Measurements from ENCODE around the gene PCED1A. TPM values are rescaled to one million over a fixed set of nuclear protein-coding genes. Genes with fewer than 3 reads are reported as not detected.

Gene PCED1A
- total and polyA plus RNA-seq, 2 of the 8 experiments (the other 6 are each of a cell fraction or from before 2014, with no cell fraction given) = 13.4 to 18.9 TPM

- Histone ChIP-seq H2BK120ac (replicated peaks; ENCODE audit: low read depth, low read length) (no peak overlapping the region), H3K9me3 (ENCODE audit: insufficient read depth in 2 of 2, low read depth in 1 of 2, low read length in 1 of 2) (peaks cover 0 to 2% of the 10 kb centered on the region in 2 experiments; a peak in 1 of 4 replicates), H3K56ac (replicated peaks; ENCODE audit: insufficient read length, low read depth, low read length) (no peak overlapping the region), H3K23ac (ENCODE audit: insufficient read length) (no peak overlapping the region), H2AFZ (ENCODE audit: low read length) (no peak overlapping the region), H2BK15ac (ENCODE audit: low read length) (no peak overlapping the region), H4K5ac (ENCODE audit: insufficient read length, low read depth, low read length) (no peak overlapping the region), H3K9ac (replicated peaks in 1 of 4; ENCODE audit: extremely low read depth in 1 of 4, low read depth in 3 of 4, low read length in 3 of 4) (no peak overlapping the region), H3K4ac (replicated peaks; ENCODE audit: insufficient read length, low read depth, low read length) (no peak overlapping the region), H2BK5ac (ENCODE audit: low read depth, low read length) (no peak overlapping the region), H2BK12ac (ENCODE audit: low read depth, low read length) (no peak overlapping the region), H3K27me3 (replicated peaks in 1 of 4; ENCODE audit: control insufficient read depth in 3 of 4, extremely low read depth in 1 of 4, insufficient read depth in 3 of 4, low read length in 3 of 4) (peaks cover 20 to 39% (median 30%) of the 10 kb centered on the region in 4 experiments), H3K27ac (ENCODE audit: low read depth, low read length) (no peak overlapping the region), H2AK5ac (ENCODE audit: low read depth, low read length) (no peak overlapping the region), H3K79me2 (ENCODE audit: control insufficient read depth in 1 of 2, insufficient read depth in 2 of 2, low read length in 2 of 2) (no peaks in the 10 kb centered on the region), H3K18ac (ENCODE audit: extremely low read depth, low read length) (no peak overlapping the region), H3K14ac (ENCODE audit: insufficient read length) (no peak overlapping the region), H2BK20ac (ENCODE audit: low read length) (no peak overlapping the region), H3K4me2 (ENCODE audit: insufficient read depth in 1 of 2, low read depth in 2 of 2, low read length in 2 of 2) (no peak overlapping the region), H3K4me3 (ENCODE audit: extremely low read depth in 1 of 4, insufficient read depth in 2 of 4, low read depth in 3 of 4, low read length in 4 of 4) (no peak overlapping the region), H4K91ac (replicated peaks; ENCODE audit: insufficient read length, low read length) (no peak overlapping the region), H4K20me1 (replicated peaks in 1 of 2; ENCODE audit: control insufficient read depth in 1 of 2, insufficient read depth in 2 of 2, low read length in 2 of 2) (no peaks in the 10 kb centered on the region), H3K4me1 (replicated peaks in 1 of 4; ENCODE audit: control insufficient read depth in 3 of 4, insufficient read depth in 4 of 4, low read length in 3 of 4) (peaks cover 0 to 14% (median 9%) of the 10 kb centered on the region in 4 experiments; a peak in 6 of 7 replicates), H4K8ac (ENCODE audit: extremely low read depth, insufficient read depth, low read length) (no peak overlapping the region), H3K36me3 (ENCODE audit: control insufficient read depth in 2 of 4, insufficient read depth in 4 of 4, low read length in 3 of 4) (0 out of 8 replicates have a peak, but pooled peaks cover 0 to 2% (median 0%) of the 10 kb centered on the region in 4 experiments), H3K23me2 (ENCODE audit: low read depth, low read length) (peaks cover 3% of the 10 kb centered on the region; the same call in 1 of the 2 replicates), H3K79me1 (ENCODE audit: low read depth, low read length) (no peaks in the 10 kb centered on the region)
- 86% methylated on average over 2 of the region's 2 CpGs; no CpG with 5 or more reads in 1 of the 2 experiments for WGBS, 2 experiments (ENCODE audit: extremely low coverage in 1 of 2, insufficient coverage in 1 of 2, insufficient read length in 1 of 2, insufficient replicate concordance in 2 of 2, low coverage in 1 of 2, low lambda C conversion rate in 2 of 2, missing lambda C conversion rate in 1 of 2)
- no peak for FAIRE-seq
- DNase-seq (ENCODE audit: low read depth in 1 of 2, low spot score in 2 of 2) = no peak
- POLR2A ChIA-PET (ENCODE audit: partially characterized antibody) = interaction anchor here (1.1 kb wide), 1 partner anchor 351 kb away, joined by 3 read pairs; no protein-coding TSS in a partner anchor
- CTCF ChIA-PET (ENCODE audit: partially characterized antibody) = interaction anchor here (0.9 to 2.4 kb wide), 6 partner anchors 8 to 117 kb away, joined by 3 to 9 read pairs (median 4); no protein-coding TSS in a partner anchor
- TF ChIP-seq RNF2 (IDR thresholded peaks at IDR 0.05; ENCODE audit: borderline replicate concordance, low read depth, low read length, missing control alignments, poor library complexity, severe bottlenecking) (no peak), RXRA (IDR thresholded peaks at IDR 0.05; ENCODE audit: insufficient read depth, low read depth, low read length) (no peak), SUZ12 (IDR thresholded peaks at IDR 0.05; ENCODE audit: low read length) (no peak), POU5F1 (IDR thresholded peaks at IDR 0.05; ENCODE audit: low read depth, low read length) (no peak), EZH2 (IDR thresholded peaks at IDR 0.05; ENCODE audit: low read depth, low read length, severe bottlenecking) (no peak), JUN (IDR thresholded peaks at IDR 0.05; ENCODE audit: low read depth, low read length) (no peak), MAX (IDR thresholded peaks at IDR 0.05) (no peak), ZNF274 (IDR thresholded peaks at IDR 0.05; ENCODE audit: borderline replicate concordance, extremely low read depth, low read length) (no peak), CHD1 (IDR thresholded peaks at IDR 0.05; ENCODE audit: low read depth, low read length) (no peak), CBX8 (IDR thresholded peaks at IDR 0.05; ENCODE audit: borderline replicate concordance, low read depth, low read length) (no peak), TCF12 (IDR thresholded peaks at IDR 0.05; ENCODE audit: low read depth, low read length) (no peak), SP4 (IDR thresholded peaks at IDR 0.05; ENCODE audit: low read length) (no peak), TBP (IDR thresholded peaks at IDR 0.05; ENCODE audit: low read depth, low read length) (no peak), MAFK (IDR thresholded peaks at IDR 0.05; ENCODE audit: low read depth, low read length) (no peak)
Observed at GRCh38 chr20:2817341-2817726, 23.1 kb downstream of the PCED1A start.

Data from H1 (cell line).